ENCODE measurements around the gene PITX2.

Gene PITX2

GRCh38 chr4:110626532-110627153, 3.8 kb upstream of the PITX2 start:
- no peak overlapping the region for H2AFZ ChIP-seq (ENCODE audit: low read length)
- H3F3A ChIP-seq (ENCODE audit: insufficient read depth, low read length): no peaks in the 10 kb centered on the region
- no peaks in the 10 kb centered on the region for H4K20me1 ChIP-seq (ENCODE audit: insufficient read depth, low read length)
- no peak overlapping the region for H3K4me2 ChIP-seq (ENCODE audit: low read depth, low read length)
- DNase-seq: no peak
- no peak for TF ChIP-seq CTCF (IDR thresholded peaks at IDR 0.05; ENCODE audit: low read length)
- TF ChIP-seq EZH2phosphoT487 (IDR thresholded peaks at IDR 0.05; ENCODE audit: low read length): no peak
- no peak for TF ChIP-seq EZH2 (optimal IDR thresholded peaks at IDR 0.05; ENCODE audit: low read depth, low read length)
- H3K79me2 ChIP-seq (ENCODE audit: low read length): no peaks in the 10 kb centered on the region
- no peaks in the 10 kb centered on the region for H3K4me1 ChIP-seq (ENCODE audit: low read length)
- no peaks in the 10 kb centered on the region for H3K9me3 ChIP-seq (replicated peaks; ENCODE audit: insufficient read depth, low read length)
- no peaks in the 10 kb centered on the region for H3K36me3 ChIP-seq (replicated peaks; ENCODE audit: insufficient read depth, low read length)
- no peaks in the 10 kb centered on the region for H3K27me3 ChIP-seq (replicated peaks; ENCODE audit: insufficient read depth, low read length)
- no peaks in the 10 kb centered on the region for H3K9me2 ChIP-seq (replicated peaks; ENCODE audit: insufficient read depth, low read length)
- H3K9ac ChIP-seq (ENCODE audit: low read length): no peak overlapping the region
- H3K27ac ChIP-seq (ENCODE audit: low read length): no peak overlapping the region
- H3K4me3 ChIP-seq (ENCODE audit: low read length): no peak overlapping the region

- no peaks in the 10 kb centered on the region for H3F3A ChIP-seq (ENCODE audit: insufficient read depth, low read length)
- H3K36me3 ChIP-seq (replicated peaks; ENCODE audit: insufficient read depth, low read length): no peaks in the 10 kb centered on the region
- no peaks in the 10 kb centered on the region for H4K20me1 ChIP-seq (ENCODE audit: insufficient read depth, low read length)
- H3K4me3 ChIP-seq (ENCODE audit: low read length): no peak overlapping the region
- no peak overlapping the region for H3K4me2 ChIP-seq (ENCODE audit: low read depth, low read length)
- H3K9me3 ChIP-seq (replicated peaks; ENCODE audit: insufficient read depth, low read length): no peaks in the 10 kb centered on the region
- DNase-seq: no peak
- H3K79me2 ChIP-seq (ENCODE audit: low read length): no peaks in the 10 kb centered on the region
- no peak overlapping the region for H3K9ac ChIP-seq (ENCODE audit: low read length)
- no peak overlapping the region for H3K27ac ChIP-seq (ENCODE audit: low read length)
- H2AFZ ChIP-seq (ENCODE audit: low read length): no peak overlapping the region
- H3K27me3 ChIP-seq (replicated peaks; ENCODE audit: insufficient read depth, low read length): no peaks in the 10 kb centered on the region
- no peak for TF ChIP-seq EZH2phosphoT487 (IDR thresholded peaks at IDR 0.05; ENCODE audit: low read length)
- TF ChIP-seq EZH2 (optimal IDR thresholded peaks at IDR 0.05; ENCODE audit: low read depth, low read length): no peak
- no peak for TF ChIP-seq CTCF (IDR thresholded peaks at IDR 0.05; ENCODE audit: low read length)
- H3K9me2 ChIP-seq (replicated peaks; ENCODE audit: insufficient read depth, low read length): no peaks in the 10 kb centered on the region
- no peaks in the 10 kb centered on the region for H3K4me1 ChIP-seq (ENCODE audit: low read length)
Measured at GRCh38 chr4:110625576-110626257, 2.8 kb upstream of the PITX2 start.

GRCh38 chr4:110624904-110625494, 2.1 kb upstream of the PITX2 start:
- H3K79me2 ChIP-seq (ENCODE audit: low read length): no peaks in the 10 kb centered on the region
- no peaks in the 10 kb centered on the region for H3F3A ChIP-seq (ENCODE audit: insufficient read depth, low read length)
- no peaks in the 10 kb centered on the region for H3K4me1 ChIP-seq (ENCODE audit: low read length)
- H4K20me1 ChIP-seq (ENCODE audit: insufficient read depth, low read length): no peaks in the 10 kb centered on the region
- no peak overlapping the region for H3K27ac ChIP-seq (ENCODE audit: low read length)
- no peak overlapping the region for H3K9ac ChIP-seq (ENCODE audit: low read length)
- no peak overlapping the region for H3K4me2 ChIP-seq (ENCODE audit: low read depth, low read length)
- no peaks in the 10 kb centered on the region for H3K36me3 ChIP-seq (replicated peaks; ENCODE audit: insufficient read depth, low read length)
- DNase-seq: no peak
- H3K4me3 ChIP-seq (ENCODE audit: low read length): no peak overlapping the region
- H2AFZ ChIP-seq (ENCODE audit: low read length): no peak overlapping the region
- H3K27me3 ChIP-seq (replicated peaks; ENCODE audit: insufficient read depth, low read length): no peaks in the 10 kb centered on the region
- H3K9me3 ChIP-seq (replicated peaks; ENCODE audit: insufficient read depth, low read length): no peaks in the 10 kb centered on the region
- no peaks in the 10 kb centered on the region for H3K9me2 ChIP-seq (replicated peaks; ENCODE audit: insufficient read depth, low read length)
- TF ChIP-seq CTCF (IDR thresholded peaks at IDR 0.05; ENCODE audit: low read length) (no peak), EZH2phosphoT487 (IDR thresholded peaks at IDR 0.05; ENCODE audit: low read length) (no peak), EZH2 (optimal IDR thresholded peaks at IDR 0.05; ENCODE audit: low read depth, low read length) (no peak)
